Measurements from ENCODE around the gene KRTAP10-1.
A peak's percentile ranks its signal among the peaks of the same experiment; 100 is the strongest.

Gene KRTAP10-1

GRCh38 chr21:44549525-44550211 lies 9.7 kb upstream of the KRTAP10-1 start:
- H3K79me2 ChIP-seq (ENCODE audit: control insufficient read depth, insufficient read depth, low read length), result no peaks in the 10 kb centered on the region
- no peak overlapping the region for H3K23ac ChIP-seq (ENCODE audit: low read length)
- H2AK5ac ChIP-seq (ENCODE audit: low read length), result peak overlapping the region; percentile 88
- H3K4me2 ChIP-seq (ENCODE audit: low read length), result no peak overlapping the region
- no peak overlapping the region for H2BK15ac ChIP-seq (replicated peaks; ENCODE audit: low read depth)
- no peak overlapping the region for H3K27ac ChIP-seq (ENCODE audit: low read depth, low read length)
- no peak overlapping the region for H4K8ac ChIP-seq (ENCODE audit: low read depth, low read length)
- no peak overlapping the region for H3K4ac ChIP-seq (ENCODE audit: low read depth, low read length)
- no peaks in the 10 kb centered on the region for H3K36me3 ChIP-seq (ENCODE audit: control insufficient read depth, insufficient read depth, low read length)
- no peak overlapping the region for H3K9ac ChIP-seq (ENCODE audit: low read length)
- H4K5ac ChIP-seq (ENCODE audit: low read length), result no peak overlapping the region
- no peak overlapping the region for H2BK120ac ChIP-seq (ENCODE audit: low read depth, low read length)
- no peak for DNase-seq
- no CpG with 5 or more reads among the region's 25 CpGs for WGBS (ENCODE audit: extremely low coverage, insufficient coverage, low lambda C conversion rate)
- no peaks in the 10 kb centered on the region for H3K79me1 ChIP-seq (ENCODE audit: low read length)
- H3K4me1 ChIP-seq (ENCODE audit: control insufficient read depth, low read depth, low read length), result peaks cover 9% of the 10 kb centered on the region
- peak overlapping the region; percentile 59 for H2BK5ac ChIP-seq (ENCODE audit: low read length)
- H3K27me3 ChIP-seq (ENCODE audit: insufficient read depth, low read length, poor library complexity), result no peaks in the 10 kb centered on the region
- H3K56ac ChIP-seq (ENCODE audit: low read length), result peak overlapping the region; percentile 58
- peak overlapping the region; percentile 9 for H3K18ac ChIP-seq (ENCODE audit: low read length)
- H3K4me3 ChIP-seq (ENCODE audit: low read length), result no peak overlapping the region

- H2AK5ac ChIP-seq (ENCODE audit: low read length), result peak overlapping the region; percentile 51
- peak overlapping the region; percentile 58 for H3K56ac ChIP-seq (ENCODE audit: low read length)
- H3K36me3 ChIP-seq (ENCODE audit: control insufficient read depth, insufficient read depth, low read length), result no peaks in the 10 kb centered on the region
- peaks cover 9% of the 10 kb centered on the region for H3K4me1 ChIP-seq (ENCODE audit: control insufficient read depth, low read depth, low read length)
- H3K4me3 ChIP-seq (ENCODE audit: low read length), result no peak overlapping the region
- no peaks in the 10 kb centered on the region for H3K27me3 ChIP-seq (ENCODE audit: insufficient read depth, low read length, poor library complexity)
- DNase-seq, result peak; percentile 56
- H3K79me1 ChIP-seq (ENCODE audit: low read length), result no peaks in the 10 kb centered on the region
- H3K4ac ChIP-seq (ENCODE audit: low read depth, low read length), result peak overlapping the region; percentile 58
- H2BK120ac ChIP-seq (ENCODE audit: low read depth, low read length), result peak overlapping the region; percentile 52
- no peaks in the 10 kb centered on the region for H3K79me2 ChIP-seq (ENCODE audit: control insufficient read depth, insufficient read depth, low read length)
- H4K8ac ChIP-seq (ENCODE audit: low read depth, low read length), result no peak overlapping the region
- peak overlapping the region; percentile 51 for H3K18ac ChIP-seq (ENCODE audit: low read length)
- H2BK5ac ChIP-seq (ENCODE audit: low read length), result peak overlapping the region; percentile 30
- WGBS (ENCODE audit: extremely low coverage, insufficient coverage, low lambda C conversion rate), result no CpG with 5 or more reads among the region's 14 CpGs
- H3K23ac ChIP-seq (ENCODE audit: low read length), result no peak overlapping the region
- H3K27ac ChIP-seq (ENCODE audit: low read depth, low read length), result peak overlapping the region; percentile 53
- no peak overlapping the region for H2BK15ac ChIP-seq (replicated peaks; ENCODE audit: low read depth)
- no peak overlapping the region for H3K4me2 ChIP-seq (ENCODE audit: low read length)
- H4K5ac ChIP-seq (ENCODE audit: low read length), result no peak overlapping the region
- peak overlapping the region; percentile 27 for H3K9ac ChIP-seq (ENCODE audit: low read length)
Measured at GRCh38 chr21:44548922-44549321, 8.9 kb upstream of the KRTAP10-1 start.

DNA sequence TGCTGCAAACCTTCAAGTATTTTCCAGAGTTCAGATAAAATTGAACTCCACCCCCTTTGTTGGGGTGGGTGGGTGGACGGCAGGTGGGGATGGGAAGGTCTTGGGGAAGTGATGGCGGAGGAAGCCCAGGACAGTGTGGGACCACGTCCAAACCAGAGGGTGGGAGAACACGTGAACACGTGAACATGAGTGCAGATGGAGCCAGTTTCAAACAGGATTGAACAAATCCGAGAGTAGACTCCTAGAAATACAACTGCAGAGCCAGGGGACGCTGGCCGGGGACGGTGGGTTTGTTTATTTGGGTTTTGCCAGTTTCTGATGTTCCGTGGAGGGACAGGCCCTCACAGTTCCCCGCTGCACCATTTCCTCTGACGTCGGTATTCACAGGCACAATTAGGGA lies 8.4 kb upstream of the KRTAP10-1 start:
- Histone ChIP-seq H2BK120ac (ENCODE audit: low read depth, low read length) (peak overlapping the region; percentile 52), H4K8ac (ENCODE audit: low read depth, low read length) (no peak overlapping the region), H3K18ac (ENCODE audit: low read length) (peak overlapping the region; percentile 51), H2BK15ac (replicated peaks; ENCODE audit: low read depth) (no peak overlapping the region), H3K4me1 (ENCODE audit: control insufficient read depth, low read depth, low read length) (peaks cover 9% of the 10 kb centered on the region), H3K4me2 (ENCODE audit: low read length) (no peak overlapping the region), H2AK5ac (ENCODE audit: low read length) (peak overlapping the region; percentile 51), H3K79me2 (ENCODE audit: control insufficient read depth, insufficient read depth, low read length) (no peaks in the 10 kb centered on the region), H2BK5ac (ENCODE audit: low read length) (peak overlapping the region; percentile 30), H3K27ac (ENCODE audit: low read depth, low read length) (peak overlapping the region; percentile 53), H3K4me3 (ENCODE audit: low read length) (no peak overlapping the region), H4K5ac (ENCODE audit: low read length) (no peak overlapping the region), H3K79me1 (ENCODE audit: low read length) (no peaks in the 10 kb centered on the region), H3K36me3 (ENCODE audit: control insufficient read depth, insufficient read depth, low read length) (no peaks in the 10 kb centered on the region), H3K4ac (ENCODE audit: low read depth, low read length) (peak overlapping the region; percentile 58), H3K56ac (ENCODE audit: low read length) (peak overlapping the region; percentile 58), H3K9ac (ENCODE audit: low read length) (peak overlapping the region; percentile 27), H3K23ac (ENCODE audit: low read length) (no peak overlapping the region), H3K27me3 (ENCODE audit: insufficient read depth, low read length, poor library complexity) (no peaks in the 10 kb centered on the region)
- WGBS (ENCODE audit: extremely low coverage, insufficient coverage, low lambda C conversion rate), result no CpG with 5 or more reads among the region's 13 CpGs
- no peak for DNase-seq

- Histone ChIP-seq H3K27me3 (ENCODE audit: insufficient read depth, low read length, poor library complexity) (no peaks in the 10 kb centered on the region), H3K27ac (ENCODE audit: low read depth, low read length) (no peak overlapping the region), H3K56ac (ENCODE audit: low read length) (no peak overlapping the region), H3K9ac (ENCODE audit: low read length) (no peak overlapping the region), H3K4me2 (ENCODE audit: low read length) (no peak overlapping the region), H3K4me1 (ENCODE audit: control insufficient read depth, low read depth, low read length) (peaks cover 9% of the 10 kb centered on the region), H3K79me1 (ENCODE audit: low read length) (no peaks in the 10 kb centered on the region), H3K4ac (ENCODE audit: low read depth, low read length) (peak overlapping the region; percentile 46), H3K23ac (ENCODE audit: low read length) (no peak overlapping the region), H2BK15ac (replicated peaks; ENCODE audit: low read depth) (no peak overlapping the region), H2AK5ac (ENCODE audit: low read length) (no peak overlapping the region), H3K79me2 (ENCODE audit: control insufficient read depth, insufficient read depth, low read length) (no peaks in the 10 kb centered on the region), H3K36me3 (ENCODE audit: control insufficient read depth, insufficient read depth, low read length) (no peaks in the 10 kb centered on the region), H4K5ac (ENCODE audit: low read length) (no peak overlapping the region), H2BK5ac (ENCODE audit: low read length) (no peak overlapping the region), H3K4me3 (ENCODE audit: low read length) (no peak overlapping the region), H2BK120ac (ENCODE audit: low read depth, low read length) (no peak overlapping the region), H4K8ac (ENCODE audit: low read depth, low read length) (no peak overlapping the region), H3K18ac (ENCODE audit: low read length) (no peak overlapping the region)
- peak; percentile 28 for DNase-seq
- no CpG with 5 or more reads among the region's 5 CpGs for whole genome bisulfite sequencing (ENCODE audit: extremely low coverage, insufficient coverage, low lambda C conversion rate)
Measured at GRCh38 chr21:44547656-44548331, 7.8 kb upstream of the KRTAP10-1 start.

DNA sequence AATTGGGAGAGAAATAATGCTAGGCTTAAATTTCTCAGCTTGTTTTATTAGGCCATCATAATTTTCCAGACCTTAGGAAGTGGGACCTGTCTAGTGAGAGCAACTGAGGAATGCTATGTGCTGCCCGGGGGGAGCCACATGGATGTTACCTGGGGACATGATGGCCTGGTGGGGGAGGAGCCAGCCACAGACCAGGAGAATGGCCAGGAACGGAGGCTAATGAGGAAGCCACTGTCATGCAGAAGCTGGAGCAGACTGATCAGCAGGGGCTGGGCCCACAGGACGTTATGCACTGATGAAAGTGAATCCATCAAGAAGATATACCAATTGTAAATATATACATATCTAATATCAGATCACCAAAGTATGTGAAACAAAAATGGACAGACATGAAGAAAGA lies 4.6 kb upstream of the KRTAP10-1 start:
- Histone ChIP-seq H2AK5ac (ENCODE audit: low read length) (no peak overlapping the region), H3K56ac (ENCODE audit: low read length) (no peak overlapping the region), H3K23ac (ENCODE audit: low read length) (no peak overlapping the region), H3K4ac (ENCODE audit: low read depth, low read length) (no peak overlapping the region), H3K18ac (ENCODE audit: low read length) (no peak overlapping the region), H4K8ac (ENCODE audit: low read depth, low read length) (no peak overlapping the region), H3K4me2 (ENCODE audit: low read length) (no peak overlapping the region), H3K4me1 (ENCODE audit: control insufficient read depth, low read depth, low read length) (peaks cover 9% of the 10 kb centered on the region), H3K4me3 (ENCODE audit: low read length) (no peak overlapping the region), H2BK120ac (ENCODE audit: low read depth, low read length) (no peak overlapping the region), H3K27ac (ENCODE audit: low read depth, low read length) (no peak overlapping the region), H3K79me2 (ENCODE audit: control insufficient read depth, insufficient read depth, low read length) (no peaks in the 10 kb centered on the region), H2BK5ac (ENCODE audit: low read length) (no peak overlapping the region), H3K9ac (ENCODE audit: low read length) (no peak overlapping the region), H3K27me3 (ENCODE audit: insufficient read depth, low read length, poor library complexity) (no peaks in the 10 kb centered on the region), H3K36me3 (ENCODE audit: control insufficient read depth, insufficient read depth, low read length) (no peaks in the 10 kb centered on the region), H3K79me1 (ENCODE audit: low read length) (no peaks in the 10 kb centered on the region), H4K5ac (ENCODE audit: low read length) (no peak overlapping the region), H2BK15ac (replicated peaks; ENCODE audit: low read depth) (no peak overlapping the region)
- no peak for DNase-seq
- WGBS (ENCODE audit: extremely low coverage, insufficient coverage, low lambda C conversion rate), result no CpG with 5 or more reads among the region's 3 CpGs

Data from mesendoderm (in vitro differentiated cells).